ENCODE results near the gene UNCX.
"Not testable (repeated sequence)": the region's sequence is repeated elsewhere in the genome, so short reads cannot be mapped to it uniquely, and the experiment has no call there.

Gene UNCX

GRCh38 chr7:1257863-1258262 is 25.2 kb downstream of the UNCX start:
- DNase-seq (ENCODE audit: low read depth in 2 of 2), result no peak

GRCh38 chr7:1259621-1260243 is 27.1 kb downstream of the UNCX start:
- DNase-seq (ENCODE audit: low read depth in 2 of 2), result no peak

GRCh38 chr7:1260244-1260635 is 27.6 kb downstream of the UNCX start:
- DNase-seq (ENCODE audit: low read depth in 2 of 2), result no peak

- not testable (repeated sequence) for DNase-seq (ENCODE audit: low read depth in 2 of 2)
Measured at GRCh38 chr7:1261036-1261435, 28.4 kb downstream of the UNCX start.

GRCh38 chr7:1262441-1262840 is 29.8 kb downstream of the UNCX start:
- DNase-seq (ENCODE audit: low read depth in 2 of 2), result no peak

GRCh38 chr7:1263391-1263951 is 30.8 kb downstream of the UNCX start:
- DNase-seq (ENCODE audit: low read depth in 2 of 2), result no peak

GRCh38 chr7:1264345-1265280 is 31.9 kb downstream of the UNCX start:
- DNase-seq (ENCODE audit: low read depth in 2 of 2), result no peak

- DNase-seq (ENCODE audit: low read depth in 2 of 2), result no peak
Measured at GRCh38 chr7:1267016-1267900, 34.6 kb downstream of the UNCX start.

GRCh38 chr7:1268076-1268815 is 35.6 kb downstream of the UNCX start:
- no peak for DNase-seq (ENCODE audit: low read depth in 2 of 2)

- DNase-seq (ENCODE audit: low read depth in 2 of 2), result no peak
Measured at GRCh38 chr7:1268866-1269265, 36.2 kb downstream of the UNCX start.

GRCh38 chr7:1269336-1269890 is 36.7 kb downstream of the UNCX start:
- no peak for DNase-seq (ENCODE audit: low read depth in 2 of 2)

- DNase-seq (ENCODE audit: low read depth in 2 of 2), result no peak
Measured at GRCh38 chr7:1270181-1270580, 37.5 kb downstream of the UNCX start.

GRCh38 chr7:1271046-1271445 is 38.4 kb downstream of the UNCX start:
- DNase-seq (ENCODE audit: low read depth in 2 of 2), result no peak

GRCh38 chr7:1271656-1272055 is 39.0 kb downstream of the UNCX start:
- DNase-seq (ENCODE audit: low read depth in 2 of 2), result no peak

- not testable (repeated sequence) for DNase-seq (ENCODE audit: low read depth in 2 of 2)
Measured at GRCh38 chr7:1272136-1272535, 39.5 kb downstream of the UNCX start.

- no peak for DNase-seq (ENCODE audit: low read depth in 2 of 2)
Measured at GRCh38 chr7:1274121-1274875, 41.6 kb downstream of the UNCX start.

GRCh38 chr7:1274876-1275375 is 42.3 kb downstream of the UNCX start:
- no peak for DNase-seq (ENCODE audit: low read depth in 2 of 2)

GRCh38 chr7:1275451-1276381 is 43.0 kb downstream of the UNCX start:
- no peak for DNase-seq (ENCODE audit: low read depth in 2 of 2)

Measured in activated CD4-positive, alpha-beta T cell treated with anti-CD3 and anti-CD28 coated beads for 24 hours (primary cell).